Astrocyte of the spinal cord (primary cell): Measurements from ENCODE around the gene DAPK2.

Source experiments
- DNase-seq: peaks from one replicate; pipeline ENCODE4 v3.0.0; 2011; ENCODE audit warnings: low read depth, low spot score
- H3K4me3 ChIP-seq: 2 replicates; pipeline ENCODE4 v1.5.1; 2011; ENCODE audit warnings: low read depth, mild to moderate bottlenecking, low read length, moderate library complexity
- CTCF ChIP-seq: IDR thresholded peaks from 2 replicates; pipeline ENCODE4 v1.5.1; 2012; ENCODE audit warnings: low read depth, mild to moderate bottlenecking, low read length, inconsistent platforms
- in situ Hi-C: cut with HindIII; loops from 2 replicates; pipeline ENCODE4 v1.10.0; 2017; ENCODE audit warnings: low sequenced_read_pairs

DAPK2 gene

GRCh38 chr15:63942486-63943365, 103.6 kb downstream of the DAPK2 start:
- no peak for DNase-seq
- in situ Hi-C loops, result no loop called here
- no peak for TF ChIP-seq CTCF
- no peak overlapping the region for H3K4me3 ChIP-seq

- no peak overlapping the region for H3K4me3 ChIP-seq
- no peak for DNase-seq
- no peak for TF ChIP-seq CTCF
- in situ Hi-C loops, result no loop called here
Observed at GRCh38 chr15:63941698-63942465, 104.4 kb downstream of the DAPK2 start.

GRCh38 chr15:63940966-63941620, 105.2 kb downstream of the DAPK2 start:
- in situ Hi-C loops, result no loop called here
- no peak for DNase-seq
- TF ChIP-seq CTCF, result no peak
- no peak overlapping the region for H3K4me3 ChIP-seq

- DNase-seq, result peak; percentile 35
- in situ Hi-C loops, result no loop called here
Observed at GRCh38 chr15:63939531-63940130, 106.7 kb downstream of the DAPK2 start.

GRCh38 chr15:63938486-63939061, 107.7 kb downstream of the DAPK2 start:
- no peak for TF ChIP-seq CTCF
- in situ Hi-C loops, result no loop called here
- DNase-seq, result no peak
- no peak overlapping the region for H3K4me3 ChIP-seq

More at GRCh38 chr15:63939531-63940130, 106.7 kb downstream of the DAPK2 start:
- no peak overlapping the region for H3K4me3 ChIP-seq
- no peak for TF ChIP-seq CTCF

GRCh38 chr15:63933522-63933921, 112.8 kb downstream of the DAPK2 start:
- no peak overlapping the region for H3K4me3 ChIP-seq
- no peak for DNase-seq
- TF ChIP-seq CTCF, result no peak
- in situ Hi-C loops, result no loop called here
